NOMO-1 (cell line): Measurements from ENCODE around the gene GKN2.

Source experiments
- DNase-seq, 2 experiments: peaks; one replicate each; lab custom pipeline; 2025; ENCODE audit not compliant: unreplicated experiment in 2 of 2; lab: John Stamatoyannopoulos, UW

Gene GKN2

DNA sequence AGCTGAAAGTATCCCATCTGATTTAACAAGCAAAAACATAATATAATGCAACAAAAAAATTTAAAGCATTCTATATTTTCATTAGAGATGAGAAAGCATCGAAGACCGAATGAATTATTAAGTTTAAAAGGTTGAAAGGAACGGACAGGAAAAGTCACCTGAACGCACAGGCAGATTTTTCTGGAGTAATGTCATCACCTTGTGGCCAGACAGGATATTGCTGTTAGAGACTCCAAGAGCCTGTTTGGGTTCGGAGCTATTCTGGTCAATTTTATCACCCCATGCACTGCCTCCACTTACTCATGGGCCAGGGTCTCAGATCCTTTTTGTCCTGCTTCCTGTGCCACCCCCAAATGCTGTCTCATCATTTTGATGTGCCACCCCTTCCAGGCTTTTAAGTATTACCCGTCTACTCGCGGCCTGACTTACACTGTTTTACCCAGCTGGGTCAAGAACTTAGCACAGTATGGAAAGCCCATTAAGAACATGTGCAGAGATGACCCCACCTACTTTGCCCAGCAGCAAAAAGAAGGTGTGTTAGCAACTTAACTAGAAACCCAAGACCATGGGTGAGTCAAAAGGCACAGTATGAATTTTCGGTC lies 27.3 kb downstream of the GKN2 start:
- DNase-seq: peak; percentile 4 to 56

- DNase-seq: no peak
These were observed 31.0 kb downstream of the GKN2 start for GRCh38 chr2:68921646-68922045.

DNA sequence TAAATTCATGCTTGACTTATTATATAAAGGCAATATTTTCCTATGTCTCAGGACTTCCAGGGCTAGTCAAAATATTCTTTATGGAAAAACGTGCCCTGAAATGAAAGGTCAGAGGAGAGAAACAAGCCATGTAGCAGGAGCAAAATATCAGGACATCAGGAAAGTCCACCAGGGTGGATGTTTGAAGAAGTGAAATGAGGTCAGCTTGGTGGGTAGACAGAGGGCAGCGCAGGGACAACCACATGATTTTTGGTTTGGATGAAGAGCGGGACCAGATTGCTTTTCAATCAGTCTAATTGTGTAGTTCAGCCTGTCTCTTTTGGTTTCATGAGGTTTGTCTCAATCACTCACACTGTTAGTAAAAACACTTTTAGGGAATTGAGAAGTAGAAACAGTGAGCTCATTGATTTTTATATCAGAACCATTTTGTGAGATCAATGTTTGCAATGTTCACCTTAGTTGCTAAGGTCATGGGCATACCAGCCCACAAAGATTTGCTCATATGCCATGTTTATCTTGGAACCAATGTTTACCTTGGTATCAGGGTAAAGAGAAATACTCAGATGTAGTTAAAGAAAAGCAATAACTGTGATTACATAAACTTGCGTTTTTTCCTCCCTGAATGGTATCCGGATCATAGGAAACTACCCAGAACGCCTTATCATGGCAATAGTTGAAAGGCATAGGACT lies 32.1 kb downstream of the GKN2 start:
- no peak for DNase-seq

DNA sequence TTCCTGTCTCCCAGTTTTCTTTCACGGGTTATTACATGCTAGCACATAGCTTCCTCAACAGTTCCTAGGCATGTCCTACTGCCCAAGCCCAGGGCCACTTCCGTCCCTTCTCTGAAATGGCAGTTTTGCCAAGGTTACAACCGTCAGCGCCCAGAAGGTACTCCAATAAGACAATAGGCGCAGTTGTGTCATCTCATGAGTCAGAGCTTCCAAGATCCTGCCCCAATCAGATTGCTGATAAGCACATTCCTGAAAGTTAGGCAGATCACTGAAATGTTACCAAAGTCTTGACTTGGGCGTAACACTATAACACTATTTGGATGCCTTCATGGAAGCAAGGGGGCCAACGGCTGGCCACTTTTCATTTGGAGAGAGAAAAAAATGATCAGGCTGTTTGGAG lies 34.2 kb downstream of the GKN2 start:
- no peak for DNase-seq

- no peak for DNase-seq
These were observed 35.5 kb downstream of the GKN2 start for GRCh38 chr2:68917034-68917718.

DNA sequence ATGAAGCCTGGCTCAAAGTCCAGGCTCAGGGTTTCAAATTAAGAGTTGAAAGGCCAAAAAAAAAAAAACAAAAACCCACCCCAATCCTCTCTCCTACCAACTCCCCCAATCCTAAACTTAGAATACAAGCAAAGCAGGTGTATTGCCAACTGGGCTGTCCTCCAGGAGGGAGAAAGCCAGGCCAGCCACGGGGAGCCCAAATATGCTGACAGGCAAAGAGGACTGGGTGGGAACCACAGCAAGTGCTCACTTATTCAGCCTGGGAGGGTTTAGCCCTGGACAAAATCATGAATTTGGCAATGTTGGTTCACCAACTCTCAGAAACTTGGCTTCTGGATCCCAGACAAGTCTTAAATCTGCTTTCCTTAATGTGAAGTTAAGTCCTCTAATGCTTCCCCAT lies 36.5 kb downstream of the GKN2 start:
- no peak for DNase-seq

GRCh38 chr2:68915393-68915792 lies 37.3 kb downstream of the GKN2 start:
- DNase-seq: no peak

GRCh38 chr2:68913359-68913758 lies 39.3 kb downstream of the GKN2 start:
- no peak for DNase-seq

GRCh38 chr2:68912732-68913131 lies 40.0 kb downstream of the GKN2 start:
- peak; percentile 21 to 22 for DNase-seq

- DNase-seq: no peak
These were observed 40.6 kb downstream of the GKN2 start for GRCh38 chr2:68912111-68912510.

DNA sequence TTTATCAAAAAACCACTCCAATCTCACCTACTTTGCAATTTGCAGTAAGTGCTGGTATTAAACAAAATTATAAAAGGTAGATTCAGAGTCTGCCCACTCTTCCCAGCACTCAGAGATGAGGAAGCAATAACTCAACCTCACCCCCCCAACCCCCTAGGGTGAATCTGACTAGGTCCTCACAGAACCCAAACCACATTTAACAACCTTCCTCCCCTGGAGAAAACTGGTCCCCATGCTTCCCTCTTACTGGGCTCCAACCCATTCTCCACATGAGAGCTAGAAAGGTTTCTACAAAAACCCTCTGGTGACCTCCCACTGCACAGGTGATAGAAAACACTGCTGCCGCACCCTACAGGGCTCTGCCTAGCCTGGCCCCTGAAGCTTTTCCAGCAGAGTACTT lies 41.0 kb downstream of the GKN2 start:
- DNase-seq: no peak

GRCh38 chr2:68911246-68911645 lies 41.4 kb downstream of the GKN2 start:
- DNase-seq: no peak

GRCh38 chr2:68909793-68910674 lies 42.7 kb downstream of the GKN2 start:
- DNase-seq: peak; percentile 59 to 69

GRCh38 chr2:68908392-68908970 lies 44.2 kb downstream of the GKN2 start:
- peak; percentile 88 to 97 for DNase-seq

DNA sequence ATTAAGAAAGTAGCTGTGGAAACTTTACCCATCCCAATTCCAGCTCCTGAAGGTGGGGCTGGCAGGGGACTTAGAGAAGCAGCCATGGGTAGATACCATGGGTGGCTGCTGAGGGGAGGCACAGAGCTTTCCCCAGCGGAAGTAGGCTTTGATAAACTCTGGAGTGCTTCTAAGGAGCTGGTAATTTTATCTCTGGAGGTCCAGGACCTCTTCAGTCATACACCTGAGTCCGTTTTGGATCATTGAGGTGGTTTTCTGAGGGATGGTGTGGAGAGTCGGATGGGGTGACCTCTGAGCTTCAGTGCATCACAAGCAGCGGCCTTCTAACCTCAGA lies 44.8 kb downstream of the GKN2 start:
- DNase-seq: no peak

GRCh38 chr2:68907232-68907919 lies 45.3 kb downstream of the GKN2 start:
- no peak for DNase-seq

- no peak for DNase-seq
These were observed 46.0 kb downstream of the GKN2 start for GRCh38 chr2:68906716-68907115.

DNA sequence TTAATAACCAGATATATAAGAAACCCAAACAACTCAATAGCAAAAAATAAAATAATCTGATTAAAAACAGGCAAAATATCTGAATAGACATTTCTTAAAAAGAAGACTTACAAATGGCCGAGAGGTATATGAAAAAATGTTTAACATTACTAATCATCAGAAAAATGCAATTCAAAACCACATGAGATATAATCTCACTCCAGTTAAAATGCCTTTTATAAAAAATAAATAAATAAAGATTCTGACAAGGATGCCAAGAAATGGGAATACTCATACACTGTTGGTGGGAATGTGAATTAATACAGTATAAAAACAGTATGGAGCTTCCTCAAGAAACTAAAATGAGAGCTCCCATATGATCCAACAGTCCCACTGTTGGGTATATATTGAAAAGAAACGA lies 47.6 kb downstream of the GKN2 start:
- DNase-seq: no peak

GRCh38 chr2:68901561-68901960 lies 51.1 kb downstream of the GKN2 start:
- DNase-seq: no peak

DNA sequence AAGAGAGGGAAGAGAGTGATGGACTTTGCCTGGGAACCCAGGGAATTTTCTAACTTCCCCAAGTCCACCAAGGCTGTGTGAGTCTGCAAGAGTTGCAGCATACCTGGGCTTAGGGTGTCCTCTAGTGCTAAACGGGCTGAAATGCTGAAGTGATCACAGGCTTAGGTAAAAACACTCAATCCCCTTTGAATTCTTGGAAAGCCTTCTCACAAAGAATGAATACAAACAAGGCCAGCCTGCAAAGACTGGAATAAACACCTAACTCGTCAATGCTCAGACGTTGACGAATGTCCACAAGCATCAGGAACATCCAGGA lies 51.5 kb downstream of the GKN2 start:
- no peak for DNase-seq
